ENCODE results near the gene MUTYH.
A peak's percentile ranks its signal among the peaks of the same experiment; 100 is the strongest.
"Not testable (repeated sequence)": the region's sequence is repeated elsewhere in the genome, so short reads cannot be mapped to it uniquely, and the experiment has no call there.

Gene MUTYH

GRCh38 chr1:45339789-45340558 lies at the start of gene MUTYH, which contains the start of gene TOE1:
Gene MUTYH, minus strand, starts transcription at chr1:45340440. Its CDS starts 5,935 bp downstream, at chr1:45334505.
Gene TOE1, plus strand, starts transcription at chr1:45340170. Its CDS starts 83 bp downstream, at chr1:45340253.
- peak; percentile 86 for DNase-seq

GRCh38 chr1:45386219-45386618 lies 46.0 kb upstream of the MUTYH start:
- no peak for DNase-seq

- no peak for DNase-seq
These were observed 45.1 kb upstream of the MUTYH start for GRCh38 chr1:45385302-45385701.

GRCh38 chr1:45384213-45384612 lies 44.0 kb upstream of the MUTYH start:
- not testable (repeated sequence) for DNase-seq

- DNase-seq: no peak
These were observed 43.0 kb upstream of the MUTYH start for GRCh38 chr1:45383191-45383590.

- no peak for DNase-seq
These were observed 41.0 kb upstream of the MUTYH start for GRCh38 chr1:45381243-45381642.

- no peak for DNase-seq
These were observed 40.5 kb upstream of the MUTYH start for GRCh38 chr1:45380730-45381129.

GRCh38 chr1:45380125-45380524 lies 39.9 kb upstream of the MUTYH start:
- DNase-seq: no peak

GRCh38 chr1:45379524-45379923 lies 39.3 kb upstream of the MUTYH start:
- no peak for DNase-seq

- DNase-seq: no peak
These were observed 37.9 kb upstream of the MUTYH start for GRCh38 chr1:45378184-45378583.

- DNase-seq: no peak
These were observed 35.2 kb upstream of the MUTYH start for GRCh38 chr1:45375104-45376090.

GRCh38 chr1:45373573-45373972 lies 33.3 kb upstream of the MUTYH start:
- no peak for DNase-seq

- DNase-seq: no peak
These were observed 30.3 kb upstream of the MUTYH start for GRCh38 chr1:45370575-45370974.

GRCh38 chr1:45365051-45365450 lies 24.8 kb upstream of the MUTYH start:
- DNase-seq: no peak

GRCh38 chr1:45364294-45364693 lies 24.1 kb upstream of the MUTYH start:
- DNase-seq: no peak

- not testable (repeated sequence) for DNase-seq
These were observed 20.7 kb upstream of the MUTYH start for GRCh38 chr1:45360981-45361380.

GRCh38 chr1:45359882-45360513 lies 19.8 kb upstream of the MUTYH start:
- no peak for DNase-seq

- DNase-seq: no peak
These were observed 15.9 kb upstream of the MUTYH start for GRCh38 chr1:45356186-45356585.

- no peak for DNase-seq
These were observed 15.4 kb upstream of the MUTYH start for GRCh38 chr1:45355683-45356082.

GRCh38 chr1:45354838-45355237 lies 14.6 kb upstream of the MUTYH start:
- DNase-seq: no peak

GRCh38 chr1:45353685-45354084 lies 13.4 kb upstream of the MUTYH start:
- DNase-seq: no peak

GRCh38 chr1:45351508-45351907 lies 11.3 kb upstream of the MUTYH start:
- DNase-seq: no peak
